NCI-H1694 (cell line): ENCODE results near the gene RHBDD1.
A peak's percentile ranks its signal among the peaks of the same experiment; 100 is the strongest.

Experiments
- DNase-seq: peaks from one replicate; lab custom pipeline; 2025; lab: John Stamatoyannopoulos, UW

Gene RHBDD1

GRCh38 chr2:226835796-226836547 lies at the start of gene RHBDD1:
RHBDD1 (plus strand) TSS chr2:226836054; CDS start chr2:226864694, 28,640 bp downstream.
- DNase-seq: peak; percentile 38

- no peak for DNase-seq
These were observed 47.8 kb upstream of the RHBDD1 start for GRCh38 chr2:226788064-226788463.

GRCh38 chr2:226788881-226789490 lies 46.9 kb upstream of the RHBDD1 start:
- DNase-seq: no peak

GRCh38 chr2:226790011-226790410 lies 45.8 kb upstream of the RHBDD1 start:
- no peak for DNase-seq

- DNase-seq: no peak
These were observed 45.4 kb upstream of the RHBDD1 start for GRCh38 chr2:226790431-226790830.

GRCh38 chr2:226791056-226791486 lies 44.8 kb upstream of the RHBDD1 start:
- no peak for DNase-seq

GRCh38 chr2:226791487-226792081 lies 44.3 kb upstream of the RHBDD1 start:
- DNase-seq: peak; percentile 73

- DNase-seq: peak; percentile 9
These were observed 43.5 kb upstream of the RHBDD1 start for GRCh38 chr2:226792155-226792881.

- no peak for DNase-seq
These were observed 42.2 kb upstream of the RHBDD1 start for GRCh38 chr2:226793646-226794045.

GRCh38 chr2:226794196-226794661 lies 41.6 kb upstream of the RHBDD1 start:
- DNase-seq: no peak

- peak; percentile 24 for DNase-seq
These were observed 41.1 kb upstream of the RHBDD1 start for GRCh38 chr2:226794751-226795171.

GRCh38 chr2:226795281-226796011 lies 40.4 kb upstream of the RHBDD1 start:
- DNase-seq: no peak

- DNase-seq: no peak
These were observed 39.6 kb upstream of the RHBDD1 start for GRCh38 chr2:226796012-226796839.

- peak; percentile 26 for DNase-seq
These were observed 39.0 kb upstream of the RHBDD1 start for GRCh38 chr2:226796840-226797288.

- DNase-seq: no peak
These were observed 38.4 kb upstream of the RHBDD1 start for GRCh38 chr2:226797289-226797988.

GRCh38 chr2:226797989-226798421 lies 37.8 kb upstream of the RHBDD1 start:
- DNase-seq: no peak

GRCh38 chr2:226798422-226799210 lies 37.2 kb upstream of the RHBDD1 start:
- no peak for DNase-seq

GRCh38 chr2:226799211-226799975 lies 36.5 kb upstream of the RHBDD1 start, which contains the start of gene IRS1:
IRS1 (minus strand) TSS chr2:226799820; CDS start chr2:226798738, 1,082 bp downstream.
- peak; percentile 48 for DNase-seq
